ENCODE results near the gene MSMB. TPM values are rescaled to one million over a fixed set of nuclear protein-coding genes. Genes with fewer than 3 reads are reported as not detected.

The MSMB gene
- total and polyA plus RNA-seq, 7 donors: not detected

GRCh38 chr10:46018453-46019176 is 27.5 kb downstream of the MSMB start:
- Histone ChIP-seq H3K27ac (peak overlapping the region in 2 of 4 donors; percentile 12 to 17), H3K4me3 (no peak overlapping the region), H3K4me1 (peaks cover 0 to 66% (median 44%) of the 10 kb centered on the region in 4 donors), H3K9me3 (no peaks in the 10 kb centered on the region), H3K36me3 (peaks cover 0 to 27% (median 16%) of the 10 kb centered on the region in 4 donors), H3K27me3 (no peaks in the 10 kb centered on the region)
- intact Hi-C loops (cut with DNase I): no loop called here
- WGBS, 2 donors: 46 to 56% methylated on average over 2 of the region's 2 CpGs
- DNase-seq: no peak
- TF ChIP-seq EP300 (IDR thresholded peaks at IDR 0.05) (no peak), POLR2AphosphoS5 (IDR thresholded peaks at IDR 0.05) (no peak), POLR2A (IDR thresholded peaks at IDR 0.05) (no peak), CTCF (IDR thresholded peaks at IDR 0.05) (no peak)

DNA sequence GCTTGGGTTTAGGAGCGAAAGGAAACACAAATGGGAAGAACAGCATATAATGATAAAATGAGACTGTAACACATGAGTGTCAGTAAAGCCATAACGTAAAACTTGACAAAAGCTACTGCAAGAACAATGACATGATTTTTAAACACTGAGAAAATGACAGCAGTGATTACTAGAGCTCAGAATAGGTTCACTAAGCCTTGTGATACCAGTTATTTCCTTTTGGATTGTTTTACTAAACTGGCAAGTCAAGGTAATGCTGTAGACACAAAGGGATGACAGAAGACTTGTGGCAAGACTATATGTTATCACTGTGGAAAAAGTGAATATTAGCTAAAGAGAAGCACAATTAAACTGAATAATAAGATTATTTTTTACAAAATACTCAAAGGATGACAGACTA is 28.3 kb downstream of the MSMB start:
- peaks cover 0 to 36% (median 20%) of the 10 kb centered on the region in 4 donors for H3K36me3 ChIP-seq
- no peak overlapping the region for H3K27ac ChIP-seq
- no peaks in the 10 kb centered on the region for H3K9me3 ChIP-seq
- TF ChIP-seq EP300 (IDR thresholded peaks at IDR 0.05) (no peak), CTCF (IDR thresholded peaks at IDR 0.05) (no peak), POLR2A (IDR thresholded peaks at IDR 0.05) (no peak), POLR2AphosphoS5 (IDR thresholded peaks at IDR 0.05) (no peak)
- H3K4me3 ChIP-seq: no peak overlapping the region
- 89 to 92% methylated on average over 2 of the region's 2 CpGs for WGBS, 2 donors
- DNase-seq: no peak
- peaks cover 0 to 60% (median 40%) of the 10 kb centered on the region in 4 donors for H3K4me1 ChIP-seq
- intact Hi-C loops (cut with DNase I): no loop called here
- H3K27me3 ChIP-seq: no peaks in the 10 kb centered on the region

DNA sequence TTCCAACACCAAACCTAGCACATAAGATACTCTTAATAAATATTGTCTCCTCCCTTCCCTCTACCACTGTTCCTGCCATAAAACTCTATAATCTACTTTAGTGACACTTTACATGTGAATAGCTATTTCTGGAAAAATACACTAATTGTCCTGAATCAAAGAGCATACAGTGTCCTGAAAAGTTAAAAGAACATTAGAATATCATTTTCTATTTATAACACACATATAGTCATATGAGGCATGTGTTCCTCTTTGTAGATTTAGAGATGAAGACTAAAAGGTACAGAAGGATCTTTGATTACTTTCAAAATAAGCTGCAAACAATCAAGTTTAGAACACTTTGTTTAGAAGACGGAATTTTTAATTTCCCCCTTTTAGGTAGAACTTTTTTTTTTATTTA is 29.3 kb downstream of the MSMB start:
- peaks cover 0 to 51% (median 33%) of the 10 kb centered on the region in 4 donors for H3K4me1 ChIP-seq
- H3K27ac ChIP-seq: no peak overlapping the region
- no peak for DNase-seq
- 91 to 97% methylated on average over 1 of the region's 1 CpG for WGBS, 2 donors
- intact Hi-C loops (cut with DNase I): no loop called here
- TF ChIP-seq CTCF (IDR thresholded peaks at IDR 0.05) (no peak), POLR2A (IDR thresholded peaks at IDR 0.05) (no peak), EP300 (IDR thresholded peaks at IDR 0.05) (no peak), POLR2AphosphoS5 (IDR thresholded peaks at IDR 0.05) (no peak)
- H3K27me3 ChIP-seq: no peaks in the 10 kb centered on the region
- no peak overlapping the region for H3K4me3 ChIP-seq
- no peaks in the 10 kb centered on the region for H3K9me3 ChIP-seq
- H3K36me3 ChIP-seq: peaks cover 0 to 45% (median 22%) of the 10 kb centered on the region in 4 donors

- Histone ChIP-seq H3K9me3 (no peaks in the 10 kb centered on the region), H3K27ac (no peak overlapping the region), H3K36me3 (peaks cover under 1 to 52% (median 23%) of the 10 kb centered on the region in 4 donors), H3K27me3 (no peaks in the 10 kb centered on the region), H3K4me1 (peaks cover 0 to 46% (median 32%) of the 10 kb centered on the region in 4 donors), H3K4me3 (no peak overlapping the region)
- intact Hi-C loops (cut with DNase I): no loop called here
- DNase-seq: no peak
- no peak for TF ChIP-seq EP300 (IDR thresholded peaks at IDR 0.05)
- no peak for TF ChIP-seq CTCF (IDR thresholded peaks at IDR 0.05)
- no peak for TF ChIP-seq POLR2A (IDR thresholded peaks at IDR 0.05)
- TF ChIP-seq POLR2AphosphoS5 (IDR thresholded peaks at IDR 0.05): no peak
- WGBS, 2 donors: 97% methylated on average over 5 of the region's 5 CpGs
Measured at GRCh38 chr10:46016190-46016589, 29.9 kb downstream of the MSMB start.
